B cell (primary cell): ENCODE results near the gene SAP30L.

ENCODE experiments used
- CTCF ChIP-seq: fragments of 200-600 bp; IDR thresholded peaks from one replicate; pipeline ENCODE4 v1.8.0; 2022; ENCODE audit warnings: antibody characterized with exemption, mild to moderate bottlenecking
- EZH2 ChIP-seq: IDR thresholded peaks from 2 replicates; pipeline ENCODE4 v1.6.1; 2012; ENCODE audit warnings: borderline replicate concordance, low read depth, mild to moderate bottlenecking, moderate library complexity, low read length; ENCODE audit not compliant: insufficient read depth, poor library complexity, severe bottlenecking

DNA sequence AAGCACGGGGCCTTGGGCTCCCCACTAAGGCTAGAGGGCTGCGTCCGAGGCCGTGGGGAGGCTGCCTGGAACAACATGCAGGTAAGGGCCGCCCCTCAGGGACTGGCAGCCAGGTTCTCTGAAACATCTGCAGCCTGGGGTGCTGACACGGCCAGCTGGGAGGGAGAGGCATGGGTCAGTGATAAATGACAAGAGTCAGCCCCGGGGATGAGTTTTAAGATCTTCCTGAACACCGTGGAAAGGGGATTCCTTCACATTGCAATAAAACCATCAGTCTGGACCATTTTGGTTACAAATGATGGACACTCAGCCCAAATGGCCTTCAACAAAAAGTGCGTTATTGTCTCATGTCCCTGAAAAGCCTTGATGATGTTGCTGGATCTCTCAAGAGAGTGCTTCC, 32.9 kb upstream of the SAP30L start:
- no peak for TF ChIP-seq CTCF
- no peak for TF ChIP-seq EZH2
